ENCODE measurements around the gene COL4A2.
"Not testable (repeated sequence)": the region's sequence is repeated elsewhere in the genome, so short reads cannot be mapped to it uniquely, and the experiment has no call there.

COL4A2 gene

DNA sequence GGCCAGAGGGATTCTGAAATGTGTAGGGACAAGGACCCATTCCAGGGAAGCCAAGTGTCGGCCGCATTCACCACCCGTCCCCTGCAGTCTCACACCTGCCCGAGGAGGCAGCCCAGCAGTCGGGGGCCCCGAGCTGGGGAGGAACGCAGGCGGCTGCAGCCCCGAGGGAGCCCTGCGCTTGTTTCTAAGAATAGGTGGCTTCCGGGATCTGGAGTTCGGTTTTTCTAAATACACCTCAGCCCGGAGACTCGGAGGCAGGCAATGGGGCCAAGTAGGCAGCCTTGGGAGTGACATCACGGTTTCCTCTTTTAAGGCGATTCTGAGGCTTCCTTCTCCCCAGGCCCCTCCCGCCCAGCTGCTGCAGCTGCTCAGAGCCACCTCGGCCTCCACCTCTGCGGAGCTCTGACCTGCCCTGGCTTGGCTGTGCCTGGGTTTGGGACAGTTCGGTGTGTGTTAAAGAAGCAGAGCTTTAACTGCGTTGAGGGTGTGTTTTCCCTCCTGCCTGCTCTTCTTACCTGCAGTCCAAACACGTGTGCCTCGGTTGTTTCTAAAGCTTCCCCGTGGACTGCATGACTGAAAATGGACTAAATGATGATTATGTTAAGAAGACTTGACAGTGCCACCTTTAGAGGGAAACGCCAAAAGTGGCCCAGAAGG, 80.5 kb downstream of the COL4A2 start:
- DNase-seq, result no peak

DNA sequence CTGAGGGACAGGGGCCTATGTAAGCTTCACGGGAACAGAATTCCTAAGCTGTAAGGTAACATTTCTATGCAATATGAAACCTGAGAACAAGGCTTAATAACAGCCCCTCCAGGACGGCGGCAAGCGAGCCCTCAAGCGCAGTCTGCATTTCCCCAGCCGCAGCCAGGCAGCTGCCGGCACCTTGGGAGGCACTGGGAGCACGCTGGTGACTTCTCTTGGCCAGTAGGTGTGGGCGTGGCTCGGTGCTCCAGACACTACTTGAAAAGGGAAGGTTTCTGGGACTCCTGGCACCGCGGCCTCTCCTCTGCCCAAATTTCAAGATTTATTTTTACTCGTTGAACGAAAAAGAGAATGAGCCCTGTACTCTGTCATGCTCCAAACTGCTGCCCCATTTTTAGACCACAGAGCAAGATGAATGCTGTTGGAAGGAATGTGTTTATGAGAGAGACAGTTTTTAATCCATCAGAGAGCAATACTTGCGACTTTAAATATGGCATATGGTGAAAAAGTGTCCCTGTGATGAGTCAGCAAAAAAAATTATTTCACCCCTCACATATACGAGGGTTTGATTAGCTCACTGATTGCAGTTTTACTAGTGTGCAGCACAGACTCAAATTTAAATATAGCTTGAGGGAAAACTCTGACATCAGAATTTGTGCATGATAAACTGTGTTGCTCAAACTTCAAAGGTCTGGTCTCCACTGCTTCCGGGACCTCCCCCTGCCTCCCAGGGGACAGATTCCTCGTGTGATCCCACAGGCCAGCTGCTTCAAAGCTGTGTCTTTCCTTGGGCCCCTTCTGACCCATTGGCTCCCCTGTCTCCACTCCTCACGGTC, 81.2 kb downstream of the COL4A2 start:
- DNase-seq, result no peak

DNA sequence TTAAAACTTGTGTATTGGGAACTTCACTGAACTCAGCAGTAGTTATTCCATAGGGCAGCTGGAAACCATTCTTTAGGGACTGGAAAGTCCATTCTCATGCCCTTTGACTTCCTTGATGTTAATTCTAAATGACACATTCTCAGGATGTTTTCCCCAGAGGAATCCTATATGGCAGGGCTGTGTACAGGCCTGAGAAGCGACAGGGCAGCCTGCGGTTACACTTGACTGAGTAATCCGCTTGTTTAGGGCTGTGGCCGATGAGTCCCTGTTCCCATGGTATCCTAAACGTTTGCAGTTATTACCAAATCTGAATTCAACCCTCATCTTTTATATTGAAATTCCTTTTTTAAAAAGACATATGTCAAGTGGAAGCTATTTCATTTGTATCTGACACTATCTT, 83.5 kb downstream of the COL4A2 start:
- DNase-seq, result no peak

DNA sequence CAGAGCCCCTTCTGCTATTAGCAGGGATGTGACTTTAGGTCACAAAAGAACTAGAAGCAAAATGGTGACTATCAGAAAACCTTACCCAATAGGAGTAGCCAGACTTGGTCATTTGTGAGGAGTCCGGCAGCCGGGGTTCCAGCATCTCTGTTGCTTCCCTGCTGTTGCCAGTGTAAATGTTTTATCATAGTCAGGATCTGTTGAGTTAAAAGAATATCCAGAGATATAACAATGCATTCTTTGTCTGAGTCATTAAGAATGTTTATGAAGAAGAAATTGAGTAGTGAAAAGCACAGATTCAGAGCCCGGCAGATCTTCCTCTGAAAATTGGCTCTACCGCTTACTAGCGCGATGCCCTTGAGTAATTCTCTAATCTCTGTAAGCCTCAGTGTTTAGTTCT, 84.2 kb downstream of the COL4A2 start:
- no peak for DNase-seq

DNA sequence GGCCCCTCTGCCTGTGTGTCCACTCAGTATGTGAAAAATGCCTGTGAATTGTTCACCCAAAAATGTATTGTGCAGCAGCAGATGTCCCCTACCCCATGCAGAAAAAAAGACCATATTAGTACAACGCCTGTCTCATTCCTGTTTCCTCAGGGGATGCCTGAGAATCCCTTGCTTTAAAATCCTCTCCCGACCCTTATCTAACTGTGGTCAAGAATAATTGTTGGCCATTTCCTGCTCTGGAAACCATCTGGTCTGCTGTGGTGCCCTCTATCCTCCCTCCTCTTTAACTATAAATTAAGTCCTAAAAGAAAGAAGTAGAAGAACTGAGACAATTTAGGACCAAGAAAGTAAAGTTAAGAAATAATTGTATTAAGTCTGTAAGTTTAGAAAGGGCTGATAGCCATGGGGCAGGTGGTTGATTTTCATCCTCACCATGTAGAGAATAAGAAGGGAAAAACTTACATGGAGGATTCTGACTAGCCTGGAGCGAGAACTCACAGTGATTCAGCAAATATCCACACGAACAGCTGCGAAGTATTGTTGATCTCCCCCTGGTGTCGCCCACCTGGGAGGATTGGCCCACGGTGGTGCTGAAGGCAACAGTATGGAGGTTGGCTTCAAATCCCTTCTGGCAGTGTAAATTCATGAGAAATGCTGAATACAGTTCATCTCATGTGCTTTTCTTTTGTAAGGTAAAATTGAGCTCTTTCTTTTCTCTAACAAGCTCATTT, 85.6 kb downstream of the COL4A2 start:
- DNase-seq, result no peak

DNA sequence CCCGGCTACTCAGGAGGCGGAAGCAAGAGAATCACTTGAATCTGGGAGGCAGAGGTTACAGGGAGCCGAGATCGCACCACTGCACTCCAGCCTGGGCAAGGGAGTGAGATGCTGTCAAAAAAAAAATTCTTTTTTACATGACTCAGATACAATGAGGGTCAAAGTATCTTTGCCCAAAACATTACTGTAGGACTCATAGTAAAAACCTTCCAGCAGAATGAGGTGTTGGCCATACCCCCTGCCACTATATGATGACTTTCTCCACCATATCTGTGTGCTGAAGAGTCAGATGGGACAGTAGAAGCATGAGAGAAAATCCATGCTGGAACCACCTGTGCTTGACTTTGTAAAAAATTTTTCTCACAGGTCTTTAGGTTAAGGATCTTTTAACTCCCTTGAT, 86.7 kb downstream of the COL4A2 start:
- DNase-seq, result no peak

DNA sequence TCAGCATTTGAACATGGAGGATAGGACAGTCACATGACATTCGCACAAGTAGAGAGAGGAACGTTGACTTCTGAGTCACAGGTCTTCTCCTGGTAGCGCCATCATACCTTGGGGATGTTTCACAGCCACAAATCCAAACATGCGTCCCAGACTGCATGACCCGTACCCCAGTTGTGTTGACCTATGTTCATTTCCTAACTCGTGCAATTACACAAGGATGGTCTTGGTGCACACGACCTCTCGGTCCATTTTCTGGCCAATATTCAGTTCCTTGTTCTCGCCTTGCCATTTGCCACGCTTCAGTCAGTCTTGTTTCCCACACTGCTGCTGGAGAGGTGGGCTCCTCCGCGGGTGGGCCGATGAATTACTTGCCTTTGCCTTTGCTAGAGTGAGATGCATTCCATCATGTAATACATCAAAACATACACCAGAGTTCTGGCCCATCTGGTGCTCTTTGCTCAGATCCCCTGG, 87.3 kb downstream of the COL4A2 start:
- DNase-seq, result no peak

DNA sequence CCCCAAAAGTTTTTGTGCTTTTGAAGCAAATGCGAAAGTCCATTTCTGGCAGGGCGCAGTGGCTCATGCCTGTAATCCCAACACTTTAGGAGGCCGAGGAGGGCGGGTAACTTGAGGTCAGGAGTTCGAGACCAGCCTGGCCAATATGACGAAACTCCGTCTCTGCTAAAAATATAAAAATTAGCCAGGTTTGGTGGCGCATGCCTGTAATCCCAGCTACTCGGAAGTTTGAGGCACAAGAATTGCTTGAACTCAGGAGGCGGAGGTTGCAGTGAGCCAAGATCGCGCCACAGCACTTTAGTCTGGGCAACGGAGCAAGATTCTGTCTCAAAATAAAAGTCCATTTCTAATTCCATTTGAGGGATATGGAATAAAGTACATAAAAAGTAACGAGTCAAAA, 88.5 kb downstream of the COL4A2 start:
- DNase-seq, result not testable (repeated sequence)

DNA sequence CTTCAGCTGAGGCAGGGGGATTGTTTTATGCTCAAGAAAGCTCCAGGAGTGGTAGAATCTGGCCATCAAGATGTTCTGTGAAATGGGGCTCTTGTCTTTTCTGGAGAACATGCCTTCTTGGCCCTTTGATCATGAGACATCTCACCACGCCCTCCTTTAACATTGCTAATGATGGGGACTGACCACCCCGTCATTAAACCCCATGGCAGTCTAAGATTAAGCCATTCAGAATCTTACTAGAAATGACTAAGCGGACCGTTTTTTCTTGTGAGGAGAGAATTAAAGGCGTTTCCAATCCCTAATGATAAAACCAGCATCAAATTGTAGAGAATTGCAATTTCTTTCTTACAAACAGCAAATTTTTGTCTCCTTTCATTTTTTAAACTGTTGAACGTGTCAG, 89.4 kb downstream of the COL4A2 start:
- DNase-seq, result no peak

DNA sequence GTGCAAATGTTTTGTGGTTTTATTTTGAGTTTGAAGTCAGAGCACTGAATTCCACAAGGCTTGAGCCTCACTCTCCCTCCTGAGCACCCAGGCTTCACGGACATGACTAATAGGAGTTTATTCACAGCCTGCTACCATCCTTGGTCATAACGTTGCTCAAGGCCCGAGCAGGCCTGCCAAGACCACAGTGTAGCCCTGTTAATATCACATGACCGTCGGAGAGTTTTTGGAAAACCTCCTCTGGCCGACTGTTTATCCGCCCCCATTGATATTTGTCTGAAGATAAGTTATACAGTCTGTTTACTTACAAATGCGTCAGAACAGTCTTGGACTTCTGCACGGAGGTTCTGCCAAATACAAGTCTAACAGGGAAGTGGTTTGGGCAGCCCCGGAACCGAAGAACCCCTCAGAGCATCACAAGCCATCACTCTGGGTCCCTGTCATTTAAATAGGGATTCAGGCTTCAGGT, 89.9 kb downstream of the COL4A2 start:
- no peak for DNase-seq

DNA sequence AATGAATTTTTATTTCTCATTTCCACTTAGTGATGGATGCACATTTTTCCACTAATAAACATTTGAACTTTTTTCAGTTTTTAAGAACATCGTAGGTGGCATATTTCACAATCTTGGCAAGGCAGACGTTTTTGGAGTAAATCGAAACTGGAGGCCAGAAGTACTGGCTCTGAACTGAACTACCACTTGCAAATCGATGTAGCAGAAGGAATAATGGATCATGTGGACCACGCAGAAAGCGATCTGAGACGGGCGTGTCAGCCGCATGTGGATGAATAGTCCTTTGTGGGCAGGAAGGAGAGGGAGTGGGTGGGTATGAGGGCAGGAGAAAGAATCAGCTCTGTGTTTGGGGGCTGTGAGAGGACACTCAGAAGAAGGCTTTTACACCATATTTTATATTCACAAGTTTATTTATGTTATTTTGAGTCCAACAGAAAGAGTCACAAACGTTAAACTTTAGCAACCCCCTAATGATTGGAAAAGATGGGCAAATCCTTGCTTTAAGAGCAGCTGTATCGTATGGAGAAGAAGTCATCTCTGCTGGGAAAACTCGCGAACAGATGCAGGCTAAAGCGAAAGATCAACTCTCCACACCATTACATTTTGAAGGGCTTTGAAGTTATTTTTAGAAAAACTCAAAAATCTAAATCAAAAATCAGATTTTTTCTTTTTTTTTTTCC, 90.5 kb downstream of the COL4A2 start:
- no peak for DNase-seq

DNA sequence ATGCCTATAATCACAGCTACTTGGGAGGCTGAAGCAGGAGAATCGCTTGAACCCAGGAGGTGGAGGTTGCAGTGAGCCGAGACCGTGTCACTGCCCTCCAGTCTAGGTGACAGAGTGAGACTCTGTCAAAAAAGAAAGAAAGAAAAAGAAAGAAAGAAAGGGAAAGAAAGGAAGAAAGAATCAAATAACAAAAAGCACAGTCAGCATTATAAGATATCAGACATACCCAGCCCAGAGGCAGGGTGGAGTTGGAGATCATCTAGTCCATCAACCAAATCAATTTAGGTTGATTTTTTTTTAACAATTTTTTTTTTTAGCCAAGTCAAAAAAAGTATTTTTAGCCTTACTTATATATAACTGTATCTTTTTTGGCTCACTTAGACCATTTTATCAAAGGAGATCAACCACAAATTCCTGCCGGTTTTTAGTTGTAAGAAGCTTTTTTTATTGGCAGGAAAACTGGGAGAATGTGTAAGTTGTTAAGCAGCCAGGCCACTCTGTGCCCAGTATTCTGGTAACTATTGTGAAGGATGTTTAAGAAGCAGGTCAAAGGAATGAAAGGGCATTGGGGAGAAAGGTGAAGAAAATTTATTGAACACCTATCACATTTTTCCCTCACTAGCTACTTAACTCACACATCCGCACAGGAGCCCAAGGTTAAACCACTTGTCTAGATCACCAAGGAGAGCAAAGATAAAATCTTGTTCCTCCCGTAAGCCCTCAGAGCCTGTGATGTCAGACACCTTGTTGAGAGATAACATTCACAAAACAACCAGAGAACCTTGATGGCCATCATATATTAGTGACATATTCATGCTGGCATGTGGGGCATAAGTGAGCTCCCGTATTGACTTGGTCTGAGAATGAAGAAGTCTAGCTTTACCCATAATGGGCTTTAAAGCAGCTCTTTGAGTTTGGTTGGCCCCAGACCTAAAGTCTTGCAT, 91.8 kb downstream of the COL4A2 start:
- no peak for DNase-seq

DNA sequence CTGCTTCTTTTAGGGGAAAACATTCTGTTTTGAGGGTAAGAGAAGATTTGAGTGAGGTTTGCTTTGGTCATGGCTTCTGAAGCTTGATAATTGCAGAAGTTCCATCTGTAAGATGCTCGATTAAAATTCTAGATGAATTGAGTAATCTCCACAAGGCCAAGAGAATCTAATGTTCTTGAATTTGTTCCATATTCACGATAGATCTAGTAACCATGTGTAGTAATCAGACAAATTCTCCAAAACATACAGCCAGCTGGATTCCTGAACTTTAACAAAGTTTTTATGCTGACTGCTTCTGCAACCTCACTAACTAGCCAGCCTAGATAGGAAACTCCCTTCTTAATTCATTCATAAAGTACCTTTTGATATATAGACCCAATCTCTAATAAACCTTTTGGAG, 92.7 kb downstream of the COL4A2 start:
- DNase-seq, result no peak

DNA sequence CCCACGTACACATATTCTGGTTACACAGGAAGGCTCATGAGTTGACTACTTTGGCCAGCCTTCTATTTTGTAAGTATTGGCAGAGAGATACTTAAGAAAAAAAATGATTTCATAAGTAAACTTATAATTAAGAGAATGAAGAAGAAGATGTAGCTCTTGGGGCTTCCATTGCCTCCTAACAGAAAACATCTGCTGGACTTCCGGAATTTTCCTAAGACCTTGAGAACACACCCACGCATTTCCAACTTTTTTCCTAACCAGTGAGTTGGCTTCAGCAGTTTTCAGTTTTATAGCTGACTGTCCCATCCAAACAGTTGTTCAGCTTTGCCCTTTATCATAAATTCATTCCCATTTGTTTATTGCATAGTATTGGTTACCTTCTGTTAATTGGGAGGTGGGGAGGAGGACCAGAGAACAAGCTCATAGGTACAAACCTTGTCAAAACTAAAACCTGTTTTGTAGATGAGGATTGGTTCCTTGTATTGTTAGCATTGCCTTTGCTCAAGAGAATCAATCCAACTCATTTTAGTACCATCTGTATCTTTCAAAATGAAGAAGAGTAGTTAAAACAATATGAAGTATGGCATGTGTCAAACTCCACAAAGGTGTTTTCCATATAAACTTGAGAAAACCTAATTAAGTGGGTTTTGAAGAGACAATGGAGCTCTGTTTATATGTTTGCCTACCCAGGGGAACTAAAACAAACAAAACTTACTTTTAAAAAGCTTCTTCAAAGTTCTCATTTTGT, 93.9 kb downstream of the COL4A2 start:
- no peak for DNase-seq

DNA sequence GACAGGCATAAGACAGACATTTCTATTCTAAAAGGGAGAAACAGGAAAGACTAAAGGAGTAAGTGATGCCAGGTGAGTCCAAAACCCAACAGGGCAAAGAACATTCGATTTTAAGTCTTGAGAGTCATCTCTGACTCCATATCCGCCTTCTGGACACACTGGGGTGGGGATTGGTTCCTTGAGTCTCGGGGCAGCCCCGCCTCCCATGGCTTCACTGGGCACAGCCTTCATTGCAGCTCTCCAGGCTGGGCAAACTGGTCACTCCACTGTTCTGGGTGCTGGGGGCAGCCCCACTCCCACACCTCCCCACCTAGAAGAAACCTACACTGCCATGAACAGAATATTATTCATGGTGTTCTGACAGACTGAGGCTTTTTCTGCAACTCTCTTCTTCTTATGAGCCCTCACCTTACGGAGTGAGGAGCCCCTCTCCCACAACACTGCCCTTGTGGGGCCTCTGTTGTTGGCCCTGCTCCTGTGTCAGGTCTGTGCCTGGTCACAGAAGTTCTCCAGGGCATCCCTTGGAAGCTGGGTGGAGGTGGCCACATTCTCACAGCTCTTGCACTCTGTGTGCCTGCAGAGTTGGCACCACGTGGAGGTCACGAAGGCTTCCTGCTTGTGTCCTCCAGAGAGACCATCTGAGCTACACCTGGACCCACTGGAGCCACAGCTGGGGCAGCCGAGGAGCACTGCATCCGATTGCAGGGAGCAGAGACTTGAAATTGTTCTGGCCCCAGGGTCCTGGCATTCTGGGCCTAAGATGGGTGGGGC, 95.4 kb downstream of the COL4A2 start:
- DNase-seq, result no peak

DNA sequence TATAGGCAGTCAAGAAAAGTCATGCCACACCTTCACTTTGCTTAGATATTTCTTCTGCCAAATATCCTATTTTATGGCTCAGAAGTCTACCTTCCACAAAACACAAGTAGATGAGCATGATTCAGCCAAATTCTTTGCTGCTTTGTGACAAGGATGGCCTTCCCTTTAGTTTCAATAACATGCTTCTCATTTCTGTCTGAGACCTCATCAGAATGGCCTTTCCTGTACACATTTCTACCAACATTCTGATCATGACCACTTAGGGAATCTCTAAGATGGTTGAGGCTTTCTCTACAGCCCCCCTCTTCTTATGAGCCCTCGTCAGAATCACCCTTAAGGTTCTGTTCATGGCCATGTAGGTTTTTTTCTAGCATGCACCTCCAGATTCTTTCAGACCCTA, 96.2 kb downstream of the COL4A2 start:
- no peak for DNase-seq

DNA sequence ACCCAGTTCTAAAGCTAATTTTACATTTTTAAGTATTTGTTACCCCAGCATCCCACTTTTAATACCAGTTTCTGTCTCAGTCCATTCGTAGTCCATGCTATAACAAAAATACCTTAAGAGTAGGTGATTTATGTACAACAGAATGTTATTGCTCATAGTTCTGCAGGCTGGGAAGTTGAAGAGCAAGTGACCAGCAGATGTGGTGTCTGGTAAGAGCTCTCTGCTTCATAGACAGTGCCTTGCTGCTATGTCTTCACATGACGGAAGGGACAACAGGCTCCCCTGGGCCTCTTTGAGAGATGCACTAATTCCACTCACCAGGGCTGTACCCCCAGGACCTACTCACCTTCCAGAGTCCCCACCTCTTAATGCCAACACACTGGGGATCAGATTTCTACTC, 96.6 kb downstream of the COL4A2 start:
- DNase-seq, result no peak

DNA sequence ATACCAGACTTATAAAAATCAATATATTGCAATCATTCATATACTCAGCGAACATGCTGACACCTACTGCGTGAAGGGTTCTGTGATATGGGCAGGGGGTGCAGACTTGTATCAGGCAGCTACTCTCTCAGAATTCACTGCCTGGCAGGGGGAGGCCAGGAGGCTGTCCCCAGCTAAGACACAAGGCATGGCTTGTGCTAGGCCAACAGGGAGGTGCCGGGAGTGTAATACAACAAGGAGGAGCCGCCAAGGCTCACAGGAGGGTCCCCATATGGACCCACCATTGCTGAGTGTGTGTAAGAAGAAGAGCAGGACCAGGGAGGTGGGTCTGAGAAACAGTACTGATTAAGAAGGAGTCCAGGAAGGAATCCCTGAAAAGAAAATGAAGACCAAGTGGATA, 97.2 kb downstream of the COL4A2 start:
- DNase-seq, result no peak

DNA sequence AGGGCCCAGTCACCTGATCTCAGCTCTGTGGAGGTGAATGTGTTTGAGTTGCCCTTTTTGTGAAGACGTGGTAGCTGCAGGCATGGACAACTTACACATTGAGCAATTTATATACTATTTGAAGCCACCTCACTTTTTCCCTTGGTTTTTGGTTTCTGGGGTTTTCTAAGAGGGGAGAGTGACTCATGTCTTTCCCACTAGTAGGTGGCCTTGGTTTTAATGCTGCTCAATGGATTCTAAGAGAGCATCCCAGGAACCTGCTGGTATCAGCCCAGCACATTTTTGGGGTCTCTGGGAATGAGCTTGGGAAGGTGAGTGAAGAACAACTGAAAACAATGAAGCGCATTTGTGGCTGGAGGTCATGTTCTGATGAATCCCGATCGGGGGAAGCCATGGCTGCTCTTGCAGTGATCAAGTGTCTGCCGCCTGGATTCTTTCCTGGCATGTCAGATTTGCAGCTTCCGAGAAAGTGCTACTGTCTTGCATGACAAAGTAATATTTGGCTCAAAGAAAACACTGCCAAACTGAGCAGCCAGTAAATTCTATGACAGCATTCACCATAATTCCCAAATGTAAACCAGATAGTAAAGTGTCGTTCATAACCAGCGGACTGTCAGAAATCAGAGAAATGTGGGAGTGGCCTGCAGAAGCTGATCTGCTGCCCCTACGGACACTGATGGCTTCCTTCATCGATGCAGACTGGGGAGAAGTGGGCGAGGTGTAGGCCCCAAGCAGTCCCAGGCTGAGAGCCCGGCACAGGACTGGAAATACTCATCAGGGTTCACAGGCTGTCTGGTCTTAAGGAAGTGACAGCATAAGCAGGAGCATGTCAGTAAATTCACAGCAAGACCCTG, 98.7 kb downstream of the COL4A2 start:
- DNase-seq, result no peak
